ENCODE measurements around the gene VAPB.

Gene VAPB

GRCh38 chr20:58486207-58486606 lies 97.2 kb downstream of the VAPB start:
- DNase-seq: no peak

DNA sequence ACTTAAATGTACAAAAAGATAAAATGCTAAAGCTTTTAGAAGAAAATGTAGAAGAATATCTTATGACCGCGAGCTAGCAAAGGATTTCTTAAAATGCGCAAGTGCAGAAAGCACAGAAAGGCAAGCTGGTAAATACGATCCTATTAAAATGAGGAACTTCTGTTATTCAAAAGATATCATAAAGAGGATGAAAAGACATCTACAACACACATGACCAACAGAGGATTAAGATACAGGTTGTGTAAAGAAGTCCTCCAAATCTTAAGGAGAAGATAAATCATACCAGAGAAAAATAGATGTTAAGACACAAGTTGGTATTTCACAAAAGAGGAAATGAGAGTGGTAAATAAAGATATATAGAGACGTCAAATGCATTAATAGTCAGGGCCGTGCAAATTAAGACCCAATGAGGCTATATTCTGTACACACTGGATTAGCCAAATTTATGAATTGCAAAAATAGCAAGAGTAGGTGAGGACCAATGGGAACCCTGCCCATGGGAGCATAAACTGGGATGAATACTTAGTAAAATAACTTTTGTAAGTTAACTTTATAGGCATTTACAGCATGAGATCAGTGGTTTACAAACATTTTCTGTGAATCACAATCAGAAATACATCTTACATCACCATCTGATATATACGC lies 103.2 kb downstream of the VAPB start:
- DNase-seq: no peak

GRCh38 chr20:58492795-58493524 lies 103.9 kb downstream of the VAPB start:
- DNase-seq: no peak

DNA sequence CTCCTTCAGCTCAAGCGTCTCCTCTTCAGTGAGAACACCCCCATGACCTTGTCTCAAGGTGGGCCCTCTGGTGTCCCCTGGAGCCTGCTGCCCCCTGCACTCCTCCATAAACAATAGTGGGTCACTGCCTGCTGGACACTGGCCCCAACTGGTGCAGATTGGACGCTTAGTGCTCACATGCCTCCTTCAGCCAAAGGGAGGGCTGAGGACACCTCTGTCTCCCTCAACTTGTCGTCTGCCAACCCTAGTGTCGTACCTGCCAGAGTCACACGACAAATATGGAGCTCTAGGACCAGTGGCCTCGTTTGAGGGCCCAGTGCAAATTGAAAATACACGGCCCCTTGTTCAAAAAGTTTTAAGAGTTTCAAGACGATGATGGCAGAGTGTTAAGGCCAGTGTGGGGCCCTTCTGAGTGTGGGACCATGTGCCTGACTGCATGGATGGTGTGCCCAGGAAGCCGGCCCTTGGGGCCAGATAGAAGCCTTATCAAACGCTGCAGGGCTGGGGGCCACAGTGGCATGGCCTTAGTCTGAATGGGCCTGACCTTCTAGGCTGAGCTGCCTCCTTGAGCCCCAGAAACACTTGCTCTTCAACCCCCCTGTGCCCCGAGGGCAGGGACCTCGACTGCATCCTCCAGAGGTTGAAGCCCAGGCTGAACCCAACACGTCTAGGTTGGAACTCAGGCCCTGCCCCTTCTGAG lies 106.0 kb downstream of the VAPB start:
- DNase-seq: no peak

GRCh38 chr20:58495623-58496428 lies 106.8 kb downstream of the VAPB start:
- DNase-seq: no peak

- DNase-seq: no peak
These were observed 107.4 kb downstream of the VAPB start for GRCh38 chr20:58496429-58496769.

DNA sequence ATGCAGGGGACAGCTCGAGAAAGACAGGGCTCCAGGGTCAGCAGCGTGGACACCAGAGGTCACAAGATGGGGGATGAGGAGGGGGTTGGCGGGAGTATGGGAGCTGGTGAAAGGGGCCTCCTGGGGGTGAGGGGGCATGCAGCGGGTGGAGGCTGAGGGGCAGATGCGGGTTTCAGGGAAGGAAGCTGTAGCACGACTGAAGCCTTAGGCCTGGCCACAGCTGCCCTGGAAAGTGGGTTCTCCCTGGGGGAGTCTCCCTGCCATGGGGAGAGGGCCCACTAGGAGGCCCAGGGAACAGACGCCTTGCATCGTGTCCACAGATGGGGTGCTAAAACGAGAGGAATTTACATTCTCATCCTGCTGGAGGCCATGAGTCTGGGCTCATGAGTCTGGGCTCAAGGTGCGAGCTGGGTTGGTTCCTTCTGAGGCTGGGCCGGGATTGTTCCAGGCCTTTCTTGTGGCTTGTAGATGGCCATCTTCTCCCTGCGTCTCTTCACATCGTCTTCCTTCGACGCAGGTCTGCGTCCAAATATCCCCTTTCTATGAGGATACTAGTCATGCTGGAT lies 108.1 kb downstream of the VAPB start:
- no peak for DNase-seq

DNA sequence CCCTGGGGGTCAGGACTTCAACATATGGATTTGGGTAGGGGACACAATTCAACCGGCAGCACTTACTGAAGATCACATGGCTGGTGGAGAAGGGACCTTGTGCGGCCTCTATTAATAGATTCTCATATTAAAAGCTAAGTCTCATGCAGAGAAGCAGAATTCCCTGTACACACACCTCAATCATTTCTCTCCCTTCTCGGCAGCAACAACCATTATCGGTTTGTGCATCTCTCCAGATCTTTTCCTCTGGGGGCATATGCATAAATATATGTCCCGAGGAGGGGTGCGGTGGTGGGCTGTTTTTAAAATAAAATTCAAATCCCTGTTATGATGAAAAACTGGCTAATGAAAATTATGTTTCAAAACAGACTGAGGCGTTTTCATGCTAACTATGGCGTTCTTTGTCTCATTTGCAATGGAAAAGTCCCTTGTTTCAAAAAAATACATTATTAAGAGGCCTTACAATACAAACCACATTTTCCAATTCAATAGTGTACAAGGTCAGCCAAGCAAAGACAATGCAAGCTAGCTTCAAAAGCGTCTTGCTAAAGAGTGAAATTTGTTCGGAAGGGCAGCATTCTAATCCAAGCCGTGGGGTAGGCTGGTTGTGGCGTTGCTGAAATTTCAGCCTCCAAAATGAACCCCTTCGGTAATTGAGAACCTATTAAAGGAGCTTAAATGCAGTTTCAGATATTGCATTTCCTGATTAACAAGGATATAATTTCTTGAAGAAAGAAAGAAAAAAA lies 108.9 kb downstream of the VAPB start:
- DNase-seq: no peak

DNA sequence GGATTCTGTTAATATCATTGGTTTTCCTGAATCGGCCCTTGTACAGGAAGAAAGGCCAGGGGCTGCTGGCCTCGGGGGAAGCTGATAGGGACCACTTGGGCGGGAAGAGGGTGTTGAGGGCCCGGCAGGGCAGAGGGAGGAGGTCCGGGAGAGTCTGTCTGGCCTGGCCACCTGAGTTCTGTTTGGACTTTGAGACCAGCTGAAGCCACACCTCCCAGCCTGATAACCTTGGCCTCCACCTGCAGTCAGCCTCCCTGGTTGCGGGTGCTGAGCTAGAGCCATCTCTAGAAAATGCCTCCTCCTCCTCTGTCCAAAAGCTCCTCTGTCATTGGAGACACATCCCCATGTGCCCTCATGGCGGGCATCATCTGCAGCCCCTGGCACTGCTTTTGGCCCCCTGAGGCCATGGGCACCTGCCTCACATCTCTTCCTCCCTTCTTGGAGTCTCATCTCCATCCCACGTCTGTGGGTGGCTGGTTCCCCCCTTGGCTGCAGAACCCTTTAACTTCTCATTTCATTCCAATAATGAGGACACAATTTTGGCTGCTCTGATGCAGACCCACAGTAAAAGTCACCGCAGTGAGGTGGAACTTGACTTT lies 109.5 kb downstream of the VAPB start:
- DNase-seq: no peak

GRCh38 chr20:58500256-58500655 lies 111.2 kb downstream of the VAPB start:
- no peak for DNase-seq
